Measurements from ENCODE around the gene CEP83. TPM values are rescaled to one million over a fixed set of nuclear protein-coding genes. Genes with fewer than 3 reads are reported as not detected.

CEP83 gene
- total and polyA plus RNA-seq, 2 experiments from 2014 or later: 29.8 to 33.7 TPM

DNA sequence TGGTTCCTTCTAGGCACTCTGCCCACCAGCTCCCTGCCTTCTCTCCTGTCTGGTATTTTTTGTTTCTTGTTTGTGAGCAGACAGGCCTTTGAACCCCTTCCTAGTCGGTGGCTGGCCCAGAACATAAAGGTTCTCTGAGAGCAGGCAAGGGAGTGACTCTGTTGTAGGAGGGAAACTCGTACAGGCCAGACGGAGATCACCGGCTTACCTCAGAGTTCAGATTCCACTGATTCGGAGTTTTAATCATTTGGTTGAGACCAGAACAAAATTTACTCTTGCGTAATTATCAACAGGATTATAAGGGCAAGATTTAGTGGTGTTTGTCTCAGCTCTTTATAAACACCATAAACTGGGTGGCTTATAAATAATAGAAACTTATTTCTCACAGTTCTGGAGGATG lies 182.9 kb downstream of the CEP83 start:
- H3K27me3 Mint-ChIP-seq (ENCODE audit: insufficient read depth, low read depth, poor library complexity): peaks cover 2% of the 10 kb centered on the region
- no peaks in the 10 kb centered on the region; the same call in 2 of the 3 replicates for H3K36me3 Mint-ChIP-seq (ENCODE audit: low read depth)
- ATAC-seq: no peak
- no peaks in the 10 kb centered on the region for H3K9me3 Mint-ChIP-seq
- Histone ChIP-seq H3K27me3 (ENCODE audit: insufficient read depth) (no peaks in the 10 kb centered on the region), H2AFZ (no peak overlapping the region), H3K4me3 (no peak overlapping the region), H3F3A (replicated peaks; ENCODE audit: low read depth) (no peaks in the 10 kb centered on the region), H3K4me2 (no peak overlapping the region), H3K9me2 (ENCODE audit: insufficient read depth) (peaks cover 9% of the 10 kb centered on the region; the same call in 1 of the 2 replicates), H4K20me1 (replicated peaks; ENCODE audit: insufficient read depth) (no peaks in the 10 kb centered on the region), H3K36me3 (ENCODE audit: insufficient read depth) (no peaks in the 10 kb centered on the region), H3K27ac (ENCODE audit: low read depth) (no peak overlapping the region), H3K4me1 (ENCODE audit: insufficient read depth) (no peaks in the 10 kb centered on the region; the same call in 1 of the 2 replicates), H3K79me2 (replicated peaks; ENCODE audit: insufficient read depth) (no peaks in the 10 kb centered on the region)
- H3K4me3 Mint-ChIP-seq: no peak overlapping the region
- H3K4me1 Mint-ChIP-seq: peaks cover 4% of the 10 kb centered on the region
- TF ChIP-seq, protein P1, sequence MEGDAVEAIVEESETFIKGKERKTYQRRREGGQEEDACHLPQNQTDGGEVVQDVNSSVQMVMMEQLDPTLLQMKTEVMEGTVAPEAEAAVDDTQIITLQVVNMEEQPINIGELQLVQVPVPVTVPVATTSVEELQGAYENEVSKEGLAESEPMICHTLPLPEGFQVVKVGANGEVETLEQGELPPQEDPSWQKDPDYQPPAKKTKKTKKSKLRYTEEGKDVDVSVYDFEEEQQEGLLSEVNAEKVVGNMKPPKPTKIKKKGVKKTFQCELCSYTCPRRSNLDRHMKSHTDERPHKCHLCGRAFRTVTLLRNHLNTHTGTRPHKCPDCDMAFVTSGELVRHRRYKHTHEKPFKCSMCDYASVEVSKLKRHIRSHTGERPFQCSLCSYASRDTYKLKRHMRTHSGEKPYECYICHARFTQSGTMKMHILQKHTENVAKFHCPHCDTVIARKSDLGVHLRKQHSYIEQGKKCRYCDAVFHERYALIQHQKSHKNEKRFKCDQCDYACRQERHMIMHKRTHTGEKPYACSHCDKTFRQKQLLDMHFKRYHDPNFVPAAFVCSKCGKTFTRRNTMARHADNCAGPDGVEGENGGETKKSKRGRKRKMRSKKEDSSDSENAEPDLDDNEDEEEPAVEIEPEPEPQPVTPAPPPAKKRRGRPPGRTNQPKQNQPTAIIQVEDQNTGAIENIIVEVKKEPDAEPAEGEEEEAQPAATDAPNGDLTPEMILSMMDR (conservative IDR thresholded peaks at IDR 0.05; ENCODE audit: low read depth in 2 of 2): no peak
- no peak for TF ChIP-seq STAT1 (IDR thresholded peaks at IDR 0.05; ENCODE audit: unreplicated experiment)
- no peak for TF ChIP-seq CREB1 (CRISPR knock-in tag; IDR thresholded peaks at IDR 0.05; ENCODE audit: low read depth)
- no peak for TF ChIP-seq JUNB (IDR thresholded peaks at IDR 0.05; ENCODE audit: unreplicated experiment)
- no peak for TF ChIP-seq NANOG (IDR thresholded peaks at IDR 0.05; ENCODE audit: borderline replicate concordance)
- no peak for TF ChIP-seq EZH2phosphoT487 (IDR thresholded peaks at IDR 0.05; ENCODE audit: unreplicated experiment)
- TF ChIP-seq ZNF331 (CRISPR knock-in tag; IDR thresholded peaks at IDR 0.05; ENCODE audit: low read depth): no peak
- TF ChIP-seq, protein P2, sequence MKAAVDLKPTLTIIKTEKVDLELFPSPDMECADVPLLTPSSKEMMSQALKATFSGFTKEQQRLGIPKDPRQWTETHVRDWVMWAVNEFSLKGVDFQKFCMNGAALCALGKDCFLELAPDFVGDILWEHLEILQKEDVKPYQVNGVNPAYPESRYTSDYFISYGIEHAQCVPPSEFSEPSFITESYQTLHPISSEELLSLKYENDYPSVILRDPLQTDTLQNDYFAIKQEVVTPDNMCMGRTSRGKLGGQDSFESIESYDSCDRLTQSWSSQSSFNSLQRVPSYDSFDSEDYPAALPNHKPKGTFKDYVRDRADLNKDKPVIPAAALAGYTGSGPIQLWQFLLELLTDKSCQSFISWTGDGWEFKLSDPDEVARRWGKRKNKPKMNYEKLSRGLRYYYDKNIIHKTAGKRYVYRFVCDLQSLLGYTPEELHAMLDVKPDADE (IDR thresholded peaks at IDR 0.05): no peak
- TF ChIP-seq, protein P3, sequence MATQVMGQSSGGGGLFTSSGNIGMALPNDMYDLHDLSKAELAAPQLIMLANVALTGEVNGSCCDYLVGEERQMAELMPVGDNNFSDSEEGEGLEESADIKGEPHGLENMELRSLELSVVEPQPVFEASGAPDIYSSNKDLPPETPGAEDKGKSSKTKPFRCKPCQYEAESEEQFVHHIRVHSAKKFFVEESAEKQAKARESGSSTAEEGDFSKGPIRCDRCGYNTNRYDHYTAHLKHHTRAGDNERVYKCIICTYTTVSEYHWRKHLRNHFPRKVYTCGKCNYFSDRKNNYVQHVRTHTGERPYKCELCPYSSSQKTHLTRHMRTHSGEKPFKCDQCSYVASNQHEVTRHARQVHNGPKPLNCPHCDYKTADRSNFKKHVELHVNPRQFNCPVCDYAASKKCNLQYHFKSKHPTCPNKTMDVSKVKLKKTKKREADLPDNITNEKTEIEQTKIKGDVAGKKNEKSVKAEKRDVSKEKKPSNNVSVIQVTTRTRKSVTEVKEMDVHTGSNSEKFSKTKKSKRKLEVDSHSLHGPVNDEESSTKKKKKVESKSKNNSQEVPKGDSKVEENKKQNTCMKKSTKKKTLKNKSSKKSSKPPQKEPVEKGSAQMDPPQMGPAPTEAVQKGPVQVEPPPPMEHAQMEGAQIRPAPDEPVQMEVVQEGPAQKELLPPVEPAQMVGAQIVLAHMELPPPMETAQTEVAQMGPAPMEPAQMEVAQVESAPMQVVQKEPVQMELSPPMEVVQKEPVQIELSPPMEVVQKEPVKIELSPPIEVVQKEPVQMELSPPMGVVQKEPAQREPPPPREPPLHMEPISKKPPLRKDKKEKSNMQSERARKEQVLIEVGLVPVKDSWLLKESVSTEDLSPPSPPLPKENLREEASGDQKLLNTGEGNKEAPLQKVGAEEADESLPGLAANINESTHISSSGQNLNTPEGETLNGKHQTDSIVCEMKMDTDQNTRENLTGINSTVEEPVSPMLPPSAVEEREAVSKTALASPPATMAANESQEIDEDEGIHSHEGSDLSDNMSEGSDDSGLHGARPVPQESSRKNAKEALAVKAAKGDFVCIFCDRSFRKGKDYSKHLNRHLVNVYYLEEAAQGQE (IDR thresholded peaks at IDR 0.05; ENCODE audit: unreplicated experiment): no peak
- TF ChIP-seq POLR2AphosphoS5 (IDR thresholded peaks at IDR 0.05; ENCODE audit: low read depth): no peak
- no peak for TF ChIP-seq ZNF114 (CRISPR knock-in tag; IDR thresholded peaks at IDR 0.05)
- TF ChIP-seq, protein P4, sequence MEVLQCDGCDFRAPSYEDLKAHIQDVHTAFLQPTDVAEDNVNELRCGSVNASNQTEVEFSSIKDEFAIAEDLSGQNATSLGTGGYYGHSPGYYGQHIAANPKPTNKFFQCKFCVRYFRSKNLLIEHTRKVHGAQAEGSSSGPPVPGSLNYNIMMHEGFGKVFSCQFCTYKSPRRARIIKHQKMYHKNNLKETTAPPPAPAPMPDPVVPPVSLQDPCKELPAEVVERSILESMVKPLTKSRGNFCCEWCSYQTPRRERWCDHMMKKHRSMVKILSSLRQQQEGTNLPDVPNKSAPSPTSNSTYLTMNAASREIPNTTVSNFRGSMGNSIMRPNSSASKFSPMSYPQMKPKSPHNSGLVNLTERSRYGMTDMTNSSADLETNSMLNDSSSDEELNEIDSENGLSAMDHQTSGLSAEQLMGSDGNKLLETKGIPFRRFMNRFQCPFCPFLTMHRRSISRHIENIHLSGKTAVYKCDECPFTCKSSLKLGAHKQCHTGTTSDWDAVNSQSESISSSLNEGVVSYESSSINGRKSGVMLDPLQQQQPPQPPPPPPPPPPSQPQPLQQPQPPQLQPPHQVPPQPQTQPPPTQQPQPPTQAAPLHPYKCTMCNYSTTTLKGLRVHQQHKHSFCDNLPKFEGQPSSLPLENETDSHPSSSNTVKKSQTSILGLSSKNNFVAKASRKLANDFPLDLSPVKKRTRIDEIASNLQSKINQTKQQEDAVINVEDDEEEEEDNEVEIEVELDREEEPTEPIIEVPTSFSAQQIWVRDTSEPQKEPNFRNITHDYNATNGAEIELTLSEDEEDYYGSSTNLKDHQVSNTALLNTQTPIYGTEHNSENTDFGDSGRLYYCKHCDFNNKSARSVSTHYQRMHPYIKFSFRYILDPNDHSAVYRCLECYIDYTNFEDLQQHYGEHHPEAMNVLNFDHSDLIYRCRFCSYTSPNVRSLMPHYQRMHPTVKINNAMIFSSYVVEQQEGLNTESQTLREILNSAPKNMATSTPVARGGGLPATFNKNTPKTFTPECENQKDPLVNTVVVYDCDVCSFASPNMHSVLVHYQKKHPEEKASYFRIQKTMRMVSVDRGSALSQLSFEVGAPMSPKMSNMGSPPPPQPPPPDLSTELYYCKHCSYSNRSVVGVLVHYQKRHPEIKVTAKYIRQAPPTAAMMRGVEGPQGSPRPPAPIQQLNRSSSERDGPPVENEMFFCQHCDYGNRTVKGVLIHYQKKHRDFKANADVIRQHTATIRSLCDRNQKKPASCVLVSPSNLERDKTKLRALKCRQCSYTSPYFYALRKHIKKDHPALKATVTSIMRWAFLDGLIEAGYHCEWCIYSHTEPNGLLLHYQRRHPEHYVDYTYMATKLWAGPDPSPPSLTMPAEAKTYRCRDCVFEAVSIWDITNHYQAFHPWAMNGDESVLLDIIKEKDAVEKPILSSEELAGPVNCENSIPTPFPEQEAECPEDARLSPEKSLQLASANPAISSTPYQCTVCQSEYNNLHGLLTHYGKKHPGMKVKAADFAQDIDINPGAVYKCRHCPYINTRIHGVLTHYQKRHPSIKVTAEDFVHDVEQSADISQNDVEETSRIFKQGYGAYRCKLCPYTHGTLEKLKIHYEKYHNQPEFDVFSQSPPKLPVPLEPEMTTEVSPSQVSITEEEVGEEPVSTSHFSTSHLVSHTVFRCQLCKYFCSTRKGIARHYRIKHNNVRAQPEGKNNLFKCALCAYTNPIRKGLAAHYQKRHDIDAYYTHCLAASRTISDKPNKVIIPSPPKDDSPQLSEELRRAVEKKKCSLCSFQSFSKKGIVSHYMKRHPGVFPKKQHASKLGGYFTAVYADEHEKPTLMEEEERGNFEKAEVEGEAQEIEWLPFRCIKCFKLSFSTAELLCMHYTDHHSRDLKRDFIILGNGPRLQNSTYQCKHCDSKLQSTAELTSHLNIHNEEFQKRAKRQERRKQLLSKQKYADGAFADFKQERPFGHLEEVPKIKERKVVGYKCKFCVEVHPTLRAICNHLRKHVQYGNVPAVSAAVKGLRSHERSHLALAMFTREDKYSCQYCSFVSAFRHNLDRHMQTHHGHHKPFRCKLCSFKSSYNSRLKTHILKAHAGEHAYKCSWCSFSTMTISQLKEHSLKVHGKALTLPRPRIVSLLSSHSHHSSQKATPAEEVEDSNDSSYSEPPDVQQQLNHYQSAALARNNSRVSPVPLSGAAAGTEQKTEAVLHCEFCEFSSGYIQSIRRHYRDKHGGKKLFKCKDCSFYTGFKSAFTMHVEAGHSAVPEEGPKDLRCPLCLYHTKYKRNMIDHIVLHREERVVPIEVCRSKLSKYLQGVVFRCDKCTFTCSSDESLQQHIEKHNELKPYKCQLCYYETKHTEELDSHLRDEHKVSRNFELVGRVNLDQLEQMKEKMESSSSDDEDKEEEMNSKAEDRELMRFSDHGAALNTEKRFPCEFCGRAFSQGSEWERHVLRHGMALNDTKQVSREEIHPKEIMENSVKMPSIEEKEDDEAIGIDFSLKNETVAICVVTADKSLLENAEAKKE (CRISPR knock-in tag; IDR thresholded peaks at IDR 0.05): no peak
- no peak for TF ChIP-seq EZH2 (IDR thresholded peaks at IDR 0.05; ENCODE audit: low read depth, unreplicated experiment)
- no peak overlapping the region for H3K27ac Mint-ChIP-seq
- DNase-seq (ENCODE audit: low spot score): no peak

Data from GM23338 (cell line).